Measurements from ENCODE around the gene EPN2. TPM values are rescaled to one million over a fixed set of nuclear protein-coding genes. Genes with fewer than 3 reads are reported as not detected.

Gene EPN2
- total and polyA plus RNA-seq, 2 donors (not counting 1 experiment from before 2014, with no cell fraction given): 23.8 to 36.0 TPM

GRCh38 chr17:19371259-19372010 is 134.3 kb downstream of the EPN2 start:
- Histone ChIP-seq H3K79me2 (ENCODE audit: control insufficient read depth, insufficient read depth, low read length) (no peaks in the 10 kb centered on the region), H2AFZ (ENCODE audit: low read length) (no peak overlapping the region), H3K27me3 (ENCODE audit: control insufficient read depth, insufficient read depth, low read length) (no peaks in the 10 kb centered on the region), H3K4me1 (ENCODE audit: control insufficient read depth, extremely low read depth, insufficient read depth, low read length) (peaks cover 5% of the 10 kb centered on the region), H3K9me3 (ENCODE audit: control insufficient read depth, insufficient read depth, low read depth, low read length) (no peaks in the 10 kb centered on the region), H3K9ac (ENCODE audit: insufficient read depth, low read length) (no peak overlapping the region), H3K36me3 (ENCODE audit: control insufficient read depth, insufficient read depth, low read length) (no peaks in the 10 kb centered on the region), H4K20me1 (ENCODE audit: control insufficient read depth, extremely low read depth, insufficient read depth, low read length) (no peaks in the 10 kb centered on the region), H3K4me3 (replicated peaks in 1 of 4; ENCODE audit: control extremely low read depth in 1 of 4, insufficient read depth in 1 of 4, low read depth in 3 of 4, low read length in 4 of 4) (no peak overlapping the region), H3K4me2 (ENCODE audit: extremely low read depth, insufficient read depth, low read length) (no peak overlapping the region), H3K27ac (ENCODE audit: insufficient read depth, low read length) (no peak overlapping the region)
- DNase-seq (ENCODE audit: low read depth in 2 of 2): no peak
- TF ChIP-seq, protein P1, sequence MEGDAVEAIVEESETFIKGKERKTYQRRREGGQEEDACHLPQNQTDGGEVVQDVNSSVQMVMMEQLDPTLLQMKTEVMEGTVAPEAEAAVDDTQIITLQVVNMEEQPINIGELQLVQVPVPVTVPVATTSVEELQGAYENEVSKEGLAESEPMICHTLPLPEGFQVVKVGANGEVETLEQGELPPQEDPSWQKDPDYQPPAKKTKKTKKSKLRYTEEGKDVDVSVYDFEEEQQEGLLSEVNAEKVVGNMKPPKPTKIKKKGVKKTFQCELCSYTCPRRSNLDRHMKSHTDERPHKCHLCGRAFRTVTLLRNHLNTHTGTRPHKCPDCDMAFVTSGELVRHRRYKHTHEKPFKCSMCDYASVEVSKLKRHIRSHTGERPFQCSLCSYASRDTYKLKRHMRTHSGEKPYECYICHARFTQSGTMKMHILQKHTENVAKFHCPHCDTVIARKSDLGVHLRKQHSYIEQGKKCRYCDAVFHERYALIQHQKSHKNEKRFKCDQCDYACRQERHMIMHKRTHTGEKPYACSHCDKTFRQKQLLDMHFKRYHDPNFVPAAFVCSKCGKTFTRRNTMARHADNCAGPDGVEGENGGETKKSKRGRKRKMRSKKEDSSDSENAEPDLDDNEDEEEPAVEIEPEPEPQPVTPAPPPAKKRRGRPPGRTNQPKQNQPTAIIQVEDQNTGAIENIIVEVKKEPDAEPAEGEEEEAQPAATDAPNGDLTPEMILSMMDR (conservative IDR thresholded peaks at IDR 0.05 in 1 of 2, IDR thresholded peaks at IDR 0.05 in 1 of 2; ENCODE audit: low read depth in 1 of 2, low read length in 2 of 2): no peak

DNA sequence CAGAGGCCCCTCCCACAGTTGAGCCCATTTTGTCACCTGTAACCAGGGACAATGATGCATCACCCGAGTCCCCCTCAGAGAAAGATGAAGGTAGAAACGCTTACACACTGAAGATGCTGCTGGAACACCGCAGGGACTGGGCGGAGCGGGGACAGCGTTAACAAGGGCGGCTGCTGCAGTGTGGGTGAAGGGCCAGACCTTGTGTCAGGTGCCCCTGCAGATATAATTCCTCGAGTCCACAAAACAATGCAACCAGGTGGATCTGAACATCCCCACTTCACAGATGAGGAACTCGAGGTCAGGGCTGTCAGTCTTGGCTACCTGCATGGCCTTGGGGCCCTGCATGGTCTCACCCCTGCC is 134.8 kb downstream of the EPN2 start:
- Histone ChIP-seq H3K27me3 (ENCODE audit: control insufficient read depth, insufficient read depth, low read length) (no peaks in the 10 kb centered on the region), H3K9me3 (ENCODE audit: control insufficient read depth, insufficient read depth, low read depth, low read length) (no peaks in the 10 kb centered on the region)
- TF ChIP-seq, protein P1 (conservative IDR thresholded peaks at IDR 0.05 in 1 of 2, IDR thresholded peaks at IDR 0.05 in 1 of 2; ENCODE audit: low read depth in 1 of 2, low read length in 2 of 2): no peak
- no peak for TF ChIP-seq EZH2 (IDR thresholded peaks at IDR 0.05; ENCODE audit: low read length, missing control alignments)

GRCh38 chr17:19372439-19372838 is 135.3 kb downstream of the EPN2 start:
- Histone ChIP-seq H3K4me2 (ENCODE audit: extremely low read depth, insufficient read depth, low read length) (no peak overlapping the region), H3K79me2 (ENCODE audit: control insufficient read depth, insufficient read depth, low read length) (no peaks in the 10 kb centered on the region), H3K9ac (ENCODE audit: insufficient read depth, low read length) (no peak overlapping the region), H3K4me3 (replicated peaks in 1 of 4; ENCODE audit: control extremely low read depth in 1 of 4, insufficient read depth in 1 of 4, low read depth in 3 of 4, low read length in 4 of 4) (no peak overlapping the region), H2AFZ (ENCODE audit: low read length) (no peak overlapping the region), H4K20me1 (ENCODE audit: control insufficient read depth, extremely low read depth, insufficient read depth, low read length) (no peaks in the 10 kb centered on the region), H3K27ac (ENCODE audit: insufficient read depth, low read length) (no peak overlapping the region), H3K4me1 (ENCODE audit: control insufficient read depth, extremely low read depth, insufficient read depth, low read length) (peaks cover 9% of the 10 kb centered on the region), H3K9me3 (ENCODE audit: control insufficient read depth, insufficient read depth, low read depth, low read length) (no peaks in the 10 kb centered on the region), H3K36me3 (ENCODE audit: control insufficient read depth, insufficient read depth, low read length) (no peaks in the 10 kb centered on the region), H3K27me3 (ENCODE audit: control insufficient read depth, insufficient read depth, low read length) (no peaks in the 10 kb centered on the region)
- DNase-seq (ENCODE audit: low read depth in 2 of 2): no peak
- TF ChIP-seq EZH2 (IDR thresholded peaks at IDR 0.05; ENCODE audit: low read length, missing control alignments): no peak
- TF ChIP-seq, protein P1 (conservative IDR thresholded peaks at IDR 0.05 in 1 of 2, IDR thresholded peaks at IDR 0.05 in 1 of 2; ENCODE audit: low read depth in 1 of 2, low read length in 2 of 2): no peak

More for the DNA sequence above, 134.8 kb downstream of the EPN2 start:
- H3K4me3 ChIP-seq (replicated peaks in 1 of 4; ENCODE audit: control extremely low read depth in 1 of 4, insufficient read depth in 1 of 4, low read depth in 3 of 4, low read length in 4 of 4): no peak overlapping the region
- H2AFZ ChIP-seq (ENCODE audit: low read length): no peak overlapping the region
- no peaks in the 10 kb centered on the region for H3K36me3 ChIP-seq (ENCODE audit: control insufficient read depth, insufficient read depth, low read length)
- no peak for DNase-seq (ENCODE audit: low read depth in 2 of 2)
- H3K27ac ChIP-seq (ENCODE audit: insufficient read depth, low read length): no peak overlapping the region
- H3K79me2 ChIP-seq (ENCODE audit: control insufficient read depth, insufficient read depth, low read length): no peaks in the 10 kb centered on the region
- no peak overlapping the region for H3K4me2 ChIP-seq (ENCODE audit: extremely low read depth, insufficient read depth, low read length)
- no peak overlapping the region for H3K9ac ChIP-seq (ENCODE audit: insufficient read depth, low read length)
- peaks cover 8% of the 10 kb centered on the region for H3K4me1 ChIP-seq (ENCODE audit: control insufficient read depth, extremely low read depth, insufficient read depth, low read length)
- no peaks in the 10 kb centered on the region for H4K20me1 ChIP-seq (ENCODE audit: control insufficient read depth, extremely low read depth, insufficient read depth, low read length)
